ENCODE results near the gene SEMA3F. TPM values are rescaled to one million over a fixed set of nuclear protein-coding genes. Genes with fewer than 3 reads are reported as not detected.

Gene SEMA3F
- total RNA-seq, 6 experiments from 2014 or later: 20.5 to 35.6 (median 22.8) TPM

DNA sequence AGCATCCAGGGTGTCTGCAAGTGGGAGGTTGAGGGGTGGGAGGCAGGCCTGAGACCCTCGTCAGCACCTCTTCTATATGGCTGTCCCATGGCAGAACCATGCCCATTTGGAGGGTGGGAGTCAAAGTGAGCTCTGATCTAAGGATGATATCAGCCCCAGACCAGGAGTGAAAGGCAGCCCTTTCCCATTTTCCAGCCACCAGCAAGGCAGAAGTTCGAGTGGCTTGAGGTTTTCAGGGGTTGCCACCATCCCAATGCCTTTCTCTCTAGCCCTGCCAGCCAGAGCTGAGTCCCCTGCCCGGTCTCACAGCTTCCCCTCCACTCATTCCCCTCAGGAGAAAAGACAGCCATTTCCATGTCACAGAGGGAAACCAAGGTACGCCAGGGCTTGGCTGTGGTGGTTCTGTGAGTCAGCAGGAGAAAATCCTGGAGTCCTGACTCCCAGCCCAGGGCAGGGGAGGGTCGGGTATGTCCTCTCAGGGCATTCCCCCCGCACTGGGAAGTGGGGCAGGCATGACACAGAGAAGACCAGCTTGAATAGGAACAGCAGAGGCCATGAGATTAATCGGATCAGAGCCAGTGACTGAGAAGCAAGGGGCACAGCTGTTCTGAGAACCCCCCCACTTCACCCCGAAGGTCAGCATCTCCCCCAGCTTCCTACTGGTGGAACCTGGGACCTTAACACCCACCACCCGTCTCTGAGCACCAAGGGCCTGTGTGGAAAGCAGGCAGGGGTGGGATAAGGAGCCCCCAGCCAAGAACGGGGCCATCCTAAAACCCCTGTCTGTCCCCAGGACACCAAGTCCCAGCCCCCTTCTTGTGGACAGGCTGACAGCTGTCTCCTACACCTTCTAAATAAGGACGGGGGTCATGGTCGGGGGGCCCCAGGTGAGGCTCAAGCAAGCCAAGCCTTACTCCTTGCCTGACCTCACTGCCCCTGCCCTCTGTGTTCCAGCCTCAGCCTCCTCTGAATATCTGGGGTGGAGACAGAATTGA is 49.0 kb downstream of the SEMA3F start:
- H3K4me1 Mint-ChIP-seq (ENCODE audit: low read depth): 0 out of 2 replicates have a peak, but pooled peaks cover 5% of the 10 kb centered on the region
- no peak overlapping the region for H3K27ac Mint-ChIP-seq
- TF ChIP-seq, protein P1, sequence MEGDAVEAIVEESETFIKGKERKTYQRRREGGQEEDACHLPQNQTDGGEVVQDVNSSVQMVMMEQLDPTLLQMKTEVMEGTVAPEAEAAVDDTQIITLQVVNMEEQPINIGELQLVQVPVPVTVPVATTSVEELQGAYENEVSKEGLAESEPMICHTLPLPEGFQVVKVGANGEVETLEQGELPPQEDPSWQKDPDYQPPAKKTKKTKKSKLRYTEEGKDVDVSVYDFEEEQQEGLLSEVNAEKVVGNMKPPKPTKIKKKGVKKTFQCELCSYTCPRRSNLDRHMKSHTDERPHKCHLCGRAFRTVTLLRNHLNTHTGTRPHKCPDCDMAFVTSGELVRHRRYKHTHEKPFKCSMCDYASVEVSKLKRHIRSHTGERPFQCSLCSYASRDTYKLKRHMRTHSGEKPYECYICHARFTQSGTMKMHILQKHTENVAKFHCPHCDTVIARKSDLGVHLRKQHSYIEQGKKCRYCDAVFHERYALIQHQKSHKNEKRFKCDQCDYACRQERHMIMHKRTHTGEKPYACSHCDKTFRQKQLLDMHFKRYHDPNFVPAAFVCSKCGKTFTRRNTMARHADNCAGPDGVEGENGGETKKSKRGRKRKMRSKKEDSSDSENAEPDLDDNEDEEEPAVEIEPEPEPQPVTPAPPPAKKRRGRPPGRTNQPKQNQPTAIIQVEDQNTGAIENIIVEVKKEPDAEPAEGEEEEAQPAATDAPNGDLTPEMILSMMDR (IDR thresholded peaks at IDR 0.05): no peak
- no peak overlapping the region for H3K4me3 Mint-ChIP-seq
- H3K27me3 Mint-ChIP-seq (ENCODE audit: insufficient read depth): peaks cover 42% of the 10 kb centered on the region
- no peaks in the 10 kb centered on the region for H3K9me3 Mint-ChIP-seq
- H3K36me3 Mint-ChIP-seq (ENCODE audit: low read depth): no peaks in the 10 kb centered on the region
- no peak for DNase-seq

DNA sequence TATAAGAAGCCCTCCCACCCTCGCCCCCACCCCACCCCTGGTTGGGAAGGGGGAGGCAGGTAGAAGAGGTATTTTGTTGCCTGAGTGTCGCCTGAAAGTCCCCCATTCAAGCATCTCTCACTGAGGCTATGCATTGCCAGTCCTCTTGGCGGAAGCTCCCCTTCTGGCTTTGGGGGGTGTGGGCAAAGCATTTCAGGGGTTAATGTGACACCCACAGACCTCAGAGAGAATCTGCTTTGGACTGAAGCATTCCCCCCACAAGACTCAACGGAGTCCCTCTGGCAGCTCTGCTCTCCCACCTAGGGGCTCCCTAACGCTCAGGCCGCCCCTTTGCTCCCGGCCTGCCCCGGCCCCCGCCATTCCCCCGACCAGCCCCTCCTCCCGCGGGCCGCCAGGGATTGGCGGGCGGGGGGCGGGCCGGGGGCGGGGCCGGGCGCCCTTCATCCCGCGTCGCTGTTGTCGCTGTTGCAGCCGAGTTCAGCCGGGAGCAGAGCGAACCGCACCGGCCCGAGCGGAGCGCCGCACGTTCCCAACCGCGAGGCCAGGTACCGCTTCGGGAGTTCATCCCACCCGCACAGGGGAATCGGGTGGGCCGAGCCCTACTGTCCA is 49.8 kb downstream of the SEMA3F start, which contains the start of gene SLC38A3:
TSS of gene SLC38A3 (plus strand) at position 468 of the 609 bp plus-strand sequence. CDS start 8,929 bp downstream, outside the sequence.
- H3K27me3 Mint-ChIP-seq (ENCODE audit: insufficient read depth): peaks cover 42% of the 10 kb centered on the region
- H3K4me3 Mint-ChIP-seq: no peak within 1 kb of the TSS
- no peak within 1 kb of the TSS for H3K27ac Mint-ChIP-seq
- H3K36me3 Mint-ChIP-seq (ENCODE audit: low read depth): no peaks in the 10 kb centered on the region
- no peaks in the 10 kb centered on the region for H3K9me3 Mint-ChIP-seq
- H3K4me1 Mint-ChIP-seq (ENCODE audit: low read depth): 0 out of 2 replicates have a peak, but pooled peaks cover 5% of the 10 kb centered on the region
- TF ChIP-seq, protein P1 (IDR thresholded peaks at IDR 0.05): no peak
- no peak for DNase-seq

DNA sequence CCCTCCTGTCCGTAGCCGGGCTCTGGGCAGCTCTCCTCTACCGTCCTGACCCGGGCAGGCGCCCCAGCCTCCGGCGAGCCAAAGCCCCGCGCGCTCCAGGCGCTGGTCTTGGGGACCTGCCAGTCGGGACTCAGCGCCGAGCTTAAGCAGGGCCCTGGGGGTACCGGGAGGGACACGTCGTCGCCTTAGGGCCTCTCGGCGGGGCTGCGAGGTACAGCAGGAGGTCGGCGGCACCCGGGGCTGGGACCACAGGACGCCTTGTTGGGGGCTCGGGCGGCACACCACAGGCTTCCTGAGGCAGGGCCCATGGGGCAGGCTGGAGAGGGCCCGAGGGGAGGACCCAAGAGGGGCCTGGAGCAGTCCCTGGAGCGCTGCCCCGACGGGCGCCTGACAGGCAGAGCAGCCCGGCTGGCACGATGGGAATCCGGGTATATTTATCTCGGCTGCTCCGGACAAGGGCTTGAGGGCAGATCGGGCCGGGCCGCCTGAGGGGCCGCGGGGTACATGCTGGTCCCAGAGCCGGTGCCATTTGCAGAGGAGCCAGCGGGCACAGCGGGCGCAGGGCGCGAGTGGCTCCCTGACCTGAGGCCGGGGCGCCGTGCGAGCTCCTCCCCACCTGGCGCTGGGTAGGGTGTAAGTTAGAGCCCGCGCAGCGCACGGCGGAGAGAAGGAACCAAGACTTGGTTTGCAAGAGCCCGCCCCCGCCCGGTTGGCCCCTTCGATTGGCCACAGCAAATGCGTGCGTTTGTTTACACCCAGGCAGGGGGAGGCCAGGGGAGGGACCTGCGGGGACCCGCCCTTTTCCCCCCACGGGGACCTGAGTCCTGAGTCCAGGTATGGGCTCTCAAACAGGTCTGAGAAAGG is 50.5 kb downstream of the SEMA3F start:
- H3K4me3 Mint-ChIP-seq: no peak overlapping the region
- H3K36me3 Mint-ChIP-seq (ENCODE audit: low read depth): no peaks in the 10 kb centered on the region
- 0 out of 2 replicates have a peak, but pooled peaks cover 5% of the 10 kb centered on the region for H3K4me1 Mint-ChIP-seq (ENCODE audit: low read depth)
- TF ChIP-seq, protein P1 (IDR thresholded peaks at IDR 0.05): no peak
- no peak for DNase-seq
- H3K9me3 Mint-ChIP-seq: no peaks in the 10 kb centered on the region
- peaks cover 40% of the 10 kb centered on the region for H3K27me3 Mint-ChIP-seq (ENCODE audit: insufficient read depth)
- H3K27ac Mint-ChIP-seq: no peak overlapping the region

DNA sequence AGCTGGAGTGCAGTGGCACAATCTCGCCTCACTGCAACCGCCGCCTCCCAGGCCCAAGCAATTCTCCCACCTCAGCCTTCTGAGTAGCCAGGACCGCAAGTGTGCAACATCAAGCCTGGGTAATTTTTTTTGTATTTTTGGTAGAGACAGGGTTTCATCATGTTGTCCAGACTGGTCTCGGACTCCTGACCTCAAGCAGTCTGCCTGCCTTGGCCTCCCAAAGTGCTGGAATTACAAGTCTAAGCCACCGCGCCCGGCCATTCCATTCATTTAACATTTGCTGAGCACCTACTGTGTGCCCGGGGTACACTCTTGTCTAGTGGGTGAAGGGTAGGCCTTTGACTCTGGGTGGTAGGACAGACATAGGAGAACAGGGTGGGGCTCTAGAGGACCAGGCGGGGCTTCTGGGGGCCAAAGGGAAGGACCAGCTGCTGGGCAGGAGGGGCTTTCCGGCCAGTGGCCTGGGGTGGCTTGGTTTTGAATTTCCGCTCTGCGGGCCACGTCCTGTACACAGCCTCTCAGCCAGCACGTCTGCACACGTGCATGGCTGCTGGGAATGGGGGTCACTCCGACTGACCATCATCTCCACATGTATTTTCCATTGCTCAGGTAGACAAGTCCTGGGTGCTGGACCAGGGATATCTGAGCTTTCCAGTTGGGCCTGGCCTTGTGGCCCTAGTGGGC is 52.4 kb downstream of the SEMA3F start:
- H3K27me3 Mint-ChIP-seq (ENCODE audit: insufficient read depth): peaks cover 30% of the 10 kb centered on the region
- H3K36me3 Mint-ChIP-seq (ENCODE audit: low read depth): no peaks in the 10 kb centered on the region
- TF ChIP-seq, protein P1 (IDR thresholded peaks at IDR 0.05): no peak
- no peak overlapping the region for H3K4me3 Mint-ChIP-seq
- no peak for DNase-seq
- H3K4me1 Mint-ChIP-seq (ENCODE audit: low read depth): 0 out of 2 replicates have a peak, but pooled peaks cover 5% of the 10 kb centered on the region
- H3K27ac Mint-ChIP-seq: no peak overlapping the region
- no peaks in the 10 kb centered on the region for H3K9me3 Mint-ChIP-seq

Measured in HFFc6 (cell line).